B cell (primary cell): ENCODE measurements around the gene MINPP1. TPM values are rescaled to one million over a fixed set of nuclear protein-coding genes. Genes with fewer than 3 reads are reported as not detected.

ENCODE experiments used
- ATAC-seq: fragments of 200-7000 bp; cut with Tn5 transposase; one replicate; pipeline ENCODE4 v1.10.0; 2021; ENCODE audit warnings: low read depth, mild to moderate bottlenecking, moderate number of reproducible peaks, moderate library complexity
- CTCF ChIA-PET: fragments of 350-600 bp; sonication (Branson Sonifier 250); formaldehyde crosslinking; loops from one replicate; lab custom pipeline; 2021; ENCODE audit warnings: antibody characterized with exemption, inconsistent platforms; lab: Charles Lee
- POLR2A ChIA-PET: fragments of 350-600 bp; sonication (Branson Sonifier 250); formaldehyde crosslinking; loops from one replicate; lab custom pipeline; 2021; ENCODE audit warnings: antibody characterized with exemption; lab: Charles Lee
- DNase-seq: peaks from one replicate; pipeline ENCODE4 v3.0.0; 2013
- H2AFZ ChIP-seq: 2 replicates; pipeline ENCODE4 v1.6.1; 2012; ENCODE audit warnings: mild to moderate bottlenecking, low read depth, low read length; ENCODE audit not compliant: insufficient read depth, poor library complexity, severe bottlenecking
- H3K27ac ChIP-seq, 2 donors: 1 replicate in 1 of 2; 2 replicates in 1 of 2; pipeline ENCODE4 v1.5.1; 2012 to 2013; ENCODE audit warnings: low read length in 2 of 2, mild to moderate bottlenecking in 2 of 2, moderate library complexity in 1 of 2
- H3K27me3 ChIP-seq, 4 experiments: fragments of 200-600 bp in 1 of 4; sonication (generic) in 1 of 4; replicated peaks in 1 of 4; 1 replicate in 2 of 4; 2 replicates in 2 of 4; pipeline versions ENCODE4 v1.6.1 to v1.7.0; 2013 to 2016; ENCODE audit warnings: low read length in 3 of 4, mild to moderate bottlenecking in 2 of 4, mixed read lengths in 1 of 4, moderate library complexity in 1 of 4; ENCODE audit not compliant: insufficient read depth in 4 of 4, control insufficient read depth in 3 of 4; ENCODE audit errors: control extremely low read depth in 1 of 4
- H3K36me3 ChIP-seq, 2 experiments: replicated peaks in 1 of 2; 1 replicate in 1 of 2; 2 replicates in 1 of 2; pipeline versions ENCODE4 v1.6.1 to v1.7.1; 2013; ENCODE audit warnings: low read length in 1 of 2; ENCODE audit not compliant: insufficient read depth in 2 of 2, control insufficient read depth in 1 of 2; ENCODE audit errors: control extremely low read depth in 1 of 2, extremely low read depth in 1 of 2
- H3K4me1 ChIP-seq, 2 donors: fragments of 200-600 bp in 1 of 2; sonication (generic) in 1 of 2; 1 replicate in 1 of 2; 2 replicates in 1 of 2; pipeline versions ENCODE4 v1.5.1 to v1.6.1; 2013 to 2017; ENCODE audit warnings: low read length in 2 of 2; ENCODE audit not compliant: control insufficient read depth in 2 of 2, insufficient read depth in 2 of 2
- H3K4me2 ChIP-seq: replicated peaks from 2 replicates; pipeline ENCODE3; 2012; ENCODE audit warnings: mild to moderate bottlenecking, low read depth, low read length; ENCODE audit not compliant: poor library complexity, severe bottlenecking
- H3K4me3 ChIP-seq, 5 experiments: fragments of 200-600 bp in 1 of 5; sonication (generic) in 1 of 5; 1 replicate in 3 of 5; 2 replicates in 2 of 5; pipeline versions ENCODE4 v1.5.1 to v1.7.0; 2011 to 2016; ENCODE audit warnings: low read length in 4 of 5, mild to moderate bottlenecking in 4 of 5, low read depth in 2 of 5, control low read depth in 1 of 5, moderate library complexity in 1 of 5; ENCODE audit not compliant: insufficient read depth in 1 of 5; ENCODE audit errors: control extremely low read depth in 1 of 5, extremely low read depth in 1 of 5
- H3K79me2 ChIP-seq: fragments of 200-600 bp; sonication (generic); one replicate; pipeline ENCODE4 v1.6.0; 2016; ENCODE audit warnings: low read length; ENCODE audit not compliant: control insufficient read depth, insufficient read depth
- H3K9ac ChIP-seq: fragments of 200-600 bp; sonication (generic); 2 replicates; pipeline ENCODE4 v1.6.1; 2017; ENCODE audit warnings: mild to moderate bottlenecking, low read length, moderate library complexity
- H3K9me3 ChIP-seq, 3 donors: one replicate each; pipeline versions ENCODE4 v1.6.1 to v1.7.1; 2013; ENCODE audit warnings: low read length in 2 of 3; ENCODE audit not compliant: control insufficient read depth in 2 of 3, insufficient read depth in 1 of 3; ENCODE audit errors: control extremely low read depth in 1 of 3
- H4K20me1 ChIP-seq: 2 replicates; pipeline ENCODE4 v1.6.0; 2012; ENCODE audit warnings: mild to moderate bottlenecking, low read length; ENCODE audit not compliant: insufficient read depth, control insufficient read depth, poor library complexity, severe bottlenecking
- H3K27ac Mint-ChIP-seq: one replicate; pipeline ENCODE4 v1.8.0; 2021; ENCODE audit warnings: mixed read lengths
- H3K27me3 Mint-ChIP-seq: one replicate; pipeline ENCODE4 v1.8.0; 2021; ENCODE audit warnings: mixed read lengths
- H3K4me1 Mint-ChIP-seq: one replicate; pipeline ENCODE4 v1.8.0; 2021; ENCODE audit warnings: mixed read lengths
- H3K4me3 Mint-ChIP-seq: one replicate; pipeline ENCODE4 v1.8.0; 2021; ENCODE audit warnings: mixed read lengths
- H3K9me3 Mint-ChIP-seq: one replicate; pipeline ENCODE4 v1.8.0; 2022; ENCODE audit warnings: mixed read lengths; ENCODE audit not compliant: insufficient read depth
- EZH2 ChIP-seq: IDR thresholded peaks from 2 replicates; pipeline ENCODE4 v1.6.1; 2012; ENCODE audit warnings: borderline replicate concordance, low read depth, mild to moderate bottlenecking, moderate library complexity, low read length; ENCODE audit not compliant: insufficient read depth, poor library complexity, severe bottlenecking
- WGBS: methylation state at CpG from one replicate; pipeline ENCODE4 v1.1.5; 2013; ENCODE audit warnings: missing lambda C conversion rate; ENCODE audit not compliant: insufficient coverage; 5-methylcytosine and 5-hydroxymethylcytosine counted together
- intact Hi-C: fragments of 100-400 bp; cut with micrococcal nuclease; formaldehyde crosslinking; loops from one replicate; pipeline ENCODE4 v1.10.0; 2022
- polyA plus RNA-seq: library from polyadenylated mRNA; depleted of rRNA; stranded (reverse); fragments of >200 nt; gene quantifications from 2 replicates; pipeline ENCODE4 v1.2.3, GENCODE V29; 2012
- total RNA-seq, 2 donors: library from RNA; stranded (reverse); fragments of 120-200 nt in 1 of 2; gene quantifications; 1 replicate in 1 of 2; 2 replicates in 1 of 2; pipeline versions ENCODE4 v1.2.3 to v1.2.4, GENCODE V29; 2013 to 2022
- TF ChIP-seq, protein P1 (sequence below): fragments of 200-600 bp; IDR thresholded peaks from one replicate; pipeline ENCODE4 v1.8.0; 2022; ENCODE audit warnings: antibody characterized with exemption, mild to moderate bottlenecking

Gene MINPP1
- total and polyA plus RNA-seq, 2 donors (not counting 1 experiment from before 2014, with no cell fraction given): 2.7 to 9.4 TPM

DNA sequence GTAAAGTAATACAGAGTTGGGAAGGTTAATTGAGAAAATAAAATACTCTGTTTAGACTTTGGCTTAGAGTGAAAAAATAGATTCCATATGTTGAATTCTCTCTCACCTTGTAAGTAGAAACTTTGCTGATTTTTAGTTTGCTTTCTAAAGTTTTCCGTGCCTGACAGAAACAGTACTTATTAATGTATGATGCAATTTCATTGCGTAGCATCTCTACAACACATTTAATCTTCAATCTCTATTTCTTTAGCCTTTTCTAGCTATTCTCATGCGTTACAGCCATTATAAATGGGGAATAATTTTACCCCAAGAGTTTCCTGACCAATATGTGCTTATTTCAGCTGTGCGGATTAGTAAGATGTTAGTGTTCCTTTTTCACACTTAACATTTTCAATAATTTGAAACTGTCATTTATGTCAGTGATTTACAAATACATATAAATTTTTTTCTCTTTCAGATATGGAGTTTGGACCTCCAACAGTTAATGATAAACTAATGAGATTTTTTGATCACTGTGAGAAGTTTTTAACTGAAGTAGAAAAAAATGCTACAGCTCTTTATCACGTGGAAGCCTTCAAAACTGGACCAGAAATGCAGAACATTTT, 3.3 kb downstream of the MINPP1 start:
- no peak for TF ChIP-seq EZH2
- TF ChIP-seq, protein P1, sequence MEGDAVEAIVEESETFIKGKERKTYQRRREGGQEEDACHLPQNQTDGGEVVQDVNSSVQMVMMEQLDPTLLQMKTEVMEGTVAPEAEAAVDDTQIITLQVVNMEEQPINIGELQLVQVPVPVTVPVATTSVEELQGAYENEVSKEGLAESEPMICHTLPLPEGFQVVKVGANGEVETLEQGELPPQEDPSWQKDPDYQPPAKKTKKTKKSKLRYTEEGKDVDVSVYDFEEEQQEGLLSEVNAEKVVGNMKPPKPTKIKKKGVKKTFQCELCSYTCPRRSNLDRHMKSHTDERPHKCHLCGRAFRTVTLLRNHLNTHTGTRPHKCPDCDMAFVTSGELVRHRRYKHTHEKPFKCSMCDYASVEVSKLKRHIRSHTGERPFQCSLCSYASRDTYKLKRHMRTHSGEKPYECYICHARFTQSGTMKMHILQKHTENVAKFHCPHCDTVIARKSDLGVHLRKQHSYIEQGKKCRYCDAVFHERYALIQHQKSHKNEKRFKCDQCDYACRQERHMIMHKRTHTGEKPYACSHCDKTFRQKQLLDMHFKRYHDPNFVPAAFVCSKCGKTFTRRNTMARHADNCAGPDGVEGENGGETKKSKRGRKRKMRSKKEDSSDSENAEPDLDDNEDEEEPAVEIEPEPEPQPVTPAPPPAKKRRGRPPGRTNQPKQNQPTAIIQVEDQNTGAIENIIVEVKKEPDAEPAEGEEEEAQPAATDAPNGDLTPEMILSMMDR: no peak
- ChIA-PET POLR2A (no interaction called here), CTCF (no interaction called here)
- no peaks in the 10 kb centered on the region for H3K27me3 ChIP-seq
- Mint-ChIP-seq H3K27ac (no peak overlapping the region), H3K4me1 (peaks cover 17% of the 10 kb centered on the region), H3K27me3 (peaks cover 3% of the 10 kb centered on the region), H3K4me3 (no peak overlapping the region), H3K9me3 (no peaks in the 10 kb centered on the region)
- H3K9ac ChIP-seq: no peak overlapping the region
- ATAC-seq (no peak), DNase-seq (no peak)
- H3K4me3 ChIP-seq: no peak overlapping the region
- no peak overlapping the region for H3K4me2 ChIP-seq
- no peaks in the 10 kb centered on the region for H4K20me1 ChIP-seq
- intact Hi-C loops: loop anchor here (10.0 kb wide), 1 partner anchor 573 kb away; no protein-coding TSS in a partner anchor
- peaks cover 7% of the 10 kb centered on the region in 2 experiments for H3K36me3 ChIP-seq
- peaks cover 14 to 15% of the 10 kb centered on the region in 2 donors for H3K4me1 ChIP-seq
- no peak overlapping the region for H2AFZ ChIP-seq
- H3K27ac ChIP-seq: no peak overlapping the region
- H3K79me2 ChIP-seq: peaks cover 21% of the 10 kb centered on the region
- no peaks in the 10 kb centered on the region for H3K9me3 ChIP-seq
- no CpG with 5 or more reads among the region's 5 CpGs for WGBS

DNA sequence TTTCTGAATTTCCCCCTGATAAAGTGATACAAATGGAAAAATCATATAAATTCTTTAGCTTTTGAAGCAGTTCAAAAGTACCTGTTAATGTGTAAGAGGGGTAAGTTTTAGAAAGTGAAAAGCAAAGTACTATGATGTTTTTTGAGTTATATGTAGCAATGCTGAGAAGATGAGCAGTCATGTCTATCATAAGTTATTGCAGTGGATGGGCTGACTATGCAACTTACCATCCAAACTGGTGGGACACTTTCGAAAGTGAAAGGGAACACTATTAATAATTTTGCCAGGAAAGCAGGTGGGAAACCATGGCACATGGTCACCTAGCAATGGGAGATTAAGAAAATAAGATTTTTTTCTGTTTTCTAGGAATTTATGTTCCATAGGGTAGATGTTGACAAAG, 4.1 kb downstream of the MINPP1 start:
- TF ChIP-seq, protein P1: no peak
- TF ChIP-seq EZH2: no peak
- H3K4me1 Mint-ChIP-seq: peaks cover 15% of the 10 kb centered on the region
- H4K20me1 ChIP-seq: no peaks in the 10 kb centered on the region
- H2AFZ ChIP-seq: no peak overlapping the region
- no peaks in the 10 kb centered on the region for H3K27me3 Mint-ChIP-seq
- intact Hi-C loops: loop anchor here (10.0 kb wide), 1 partner anchor 574 kb away; no protein-coding TSS in a partner anchor
- no peak overlapping the region for H3K27ac Mint-ChIP-seq
- POLR2A ChIA-PET: no interaction called here
- peaks cover 21% of the 10 kb centered on the region for H3K79me2 ChIP-seq
- no CpG with 5 or more reads among the region's 1 CpG for WGBS
- CTCF ChIA-PET: no interaction called here
- H3K27ac ChIP-seq: no peak overlapping the region
- H3K27me3 ChIP-seq: no peaks in the 10 kb centered on the region
- H3K4me3 ChIP-seq: no peak overlapping the region
- H3K36me3 ChIP-seq: peaks cover 7 to 10% of the 10 kb centered on the region in 2 experiments
- no peaks in the 10 kb centered on the region for H3K9me3 Mint-ChIP-seq
- peaks cover 14 to 15% of the 10 kb centered on the region in 2 donors for H3K4me1 ChIP-seq
- no peak overlapping the region for H3K4me3 Mint-ChIP-seq
- no peak for DNase-seq
- no peak for ATAC-seq
- H3K4me2 ChIP-seq: no peak overlapping the region
- H3K9me3 ChIP-seq: no peaks in the 10 kb centered on the region
- no peak overlapping the region for H3K9ac ChIP-seq
